ENCODE data around the gene PRKRIP1.
A peak's percentile ranks its signal among the peaks of the same experiment; 100 is the strongest.
"Not testable (repeated sequence)": the region's sequence is repeated elsewhere in the genome, so short reads cannot be mapped to it uniquely, and the experiment has no call there.

The PRKRIP1 gene

GRCh38 chr7:102457352-102457924 is 61.3 kb downstream of the PRKRIP1 start:
- no peak for DNase-seq

GRCh38 chr7:102459221-102459844 is 63.2 kb downstream of the PRKRIP1 start:
- DNase-seq = no peak

- DNase-seq = peak in 1 of 4 experiments; percentile 0
Measured at GRCh38 chr7:102460467-102460866, 64.3 kb downstream of the PRKRIP1 start.

- DNase-seq = peak; percentile 21 to 41 (median 36)
Measured at GRCh38 chr7:102463841-102464576, 67.8 kb downstream of the PRKRIP1 start.

- DNase-seq = peak; percentile 99 to 100 (median 100)
Measured at GRCh38 chr7:102464577-102465280, 68.6 kb downstream of the PRKRIP1 start, which contains the start of the genes ALKBH4 and LRWD1. Gene ALKBH4 (minus strand): TSS chr7:102464863. CDS start chr7:102464836, 27 bp downstream. Gene LRWD1 (plus strand): TSS chr7:102464984. CDS start chr7:102465081, 97 bp downstream.

- DNase-seq = peak in 1 of 4 experiments; percentile 1
Measured at GRCh38 chr7:102466097-102466496, 69.9 kb downstream of the PRKRIP1 start.

- no peak for DNase-seq
Measured at GRCh38 chr7:102467581-102468477, 71.7 kb downstream of the PRKRIP1 start.

- DNase-seq = no peak
Measured at GRCh38 chr7:102468478-102469350, 72.6 kb downstream of the PRKRIP1 start.

GRCh38 chr7:102469351-102469971 is 73.3 kb downstream of the PRKRIP1 start:
- DNase-seq = no peak

- DNase-seq = no peak
Measured at GRCh38 chr7:102469972-102470825, 74.0 kb downstream of the PRKRIP1 start.

GRCh38 chr7:102471791-102472125 is 75.6 kb downstream of the PRKRIP1 start:
- no peak for DNase-seq

- DNase-seq = no peak
Measured at GRCh38 chr7:102472126-102473041, 76.2 kb downstream of the PRKRIP1 start.

- no peak for DNase-seq
Measured at GRCh38 chr7:102473271-102473991, 77.3 kb downstream of the PRKRIP1 start.

GRCh38 chr7:102474116-102474515 is 78.0 kb downstream of the PRKRIP1 start:
- DNase-seq = not testable (repeated sequence)

- not testable (repeated sequence) for DNase-seq
Measured at GRCh38 chr7:102474736-102475435, 78.7 kb downstream of the PRKRIP1 start.

Measured in suppressor macrophage (primary cell).